Measurements from ENCODE around the gene DPYD. TPM values are rescaled to one million over a fixed set of nuclear protein-coding genes. Genes with fewer than 3 reads are reported as not detected.
"Not testable (repeated sequence)": the region's sequence is repeated elsewhere in the genome, so short reads cannot be mapped to it uniquely, and the experiment has no call there.

Gene DPYD
- total RNA-seq, 1 donor from 2014 or later = 45.7 TPM

DNA sequence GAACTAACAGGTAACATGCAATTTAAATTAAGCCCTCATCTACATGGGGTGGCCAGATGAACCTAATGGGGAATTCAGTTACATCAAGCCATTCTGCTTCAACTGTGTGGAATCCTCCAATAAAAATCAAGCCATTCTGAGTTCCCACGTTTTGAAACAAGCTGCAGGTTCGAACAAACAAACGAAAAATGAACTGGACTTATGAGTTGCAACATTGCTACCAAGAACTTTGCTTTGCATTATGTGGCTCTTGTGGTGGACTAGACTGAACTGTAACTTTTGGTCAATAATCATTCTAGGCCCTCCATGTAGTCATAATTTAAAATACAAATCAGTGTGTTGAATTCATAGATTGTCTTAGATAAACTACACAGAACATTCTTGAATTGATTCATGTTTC lies 682.0 kb downstream of the DPYD start:
- ATAC-seq (no peak), DNase-seq (ENCODE audit: low spot score) (no peak)
- intact Hi-C loops (cut with DNase I) = no loop called here

DNA sequence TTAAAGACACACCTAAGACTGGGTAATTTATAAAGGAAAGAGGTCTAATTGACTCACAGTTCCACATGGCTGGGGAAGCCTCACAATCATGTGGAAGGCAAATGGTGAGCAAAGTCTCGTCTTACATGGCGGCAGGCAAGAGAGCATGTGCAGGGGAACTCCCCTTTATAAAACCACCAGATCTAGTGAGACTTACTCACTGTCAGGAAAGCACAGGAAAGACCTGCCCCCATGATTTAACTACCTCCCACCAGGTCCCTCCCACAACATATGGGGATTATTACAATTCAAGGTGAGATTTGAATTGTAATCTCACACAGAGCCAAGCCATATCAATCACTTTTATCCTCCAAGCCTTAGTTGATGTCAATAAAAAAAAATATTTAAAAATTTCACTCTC lies 689.5 kb downstream of the DPYD start:
- DNase-seq (ENCODE audit: low spot score); intact Hi-C loops (cut with DNase I); ATAC-seq: not testable (repeated sequence)

DNA sequence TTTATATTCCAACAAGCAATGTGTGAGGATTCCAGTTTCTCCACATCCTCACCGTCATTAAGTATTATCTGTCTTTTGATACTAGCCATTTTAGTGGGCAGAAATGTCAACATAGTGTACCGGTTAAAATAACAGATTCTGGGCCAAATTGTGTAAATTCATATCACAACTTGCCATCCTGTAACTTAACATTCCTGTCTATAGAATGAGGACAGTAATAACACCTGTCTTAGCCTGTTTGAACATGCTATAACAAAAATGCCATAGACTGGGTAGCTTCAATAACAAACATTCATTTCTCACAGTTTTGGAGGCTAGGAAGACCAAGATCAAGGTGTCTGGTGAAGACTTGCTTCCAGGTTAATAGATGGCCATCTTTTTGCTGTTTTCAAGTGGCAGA lies 708.2 kb downstream of the DPYD start:
- intact Hi-C loops (cut with DNase I) = no loop called here
- ATAC-seq = no peak
- DNase-seq (ENCODE audit: low spot score) = no peak

DNA sequence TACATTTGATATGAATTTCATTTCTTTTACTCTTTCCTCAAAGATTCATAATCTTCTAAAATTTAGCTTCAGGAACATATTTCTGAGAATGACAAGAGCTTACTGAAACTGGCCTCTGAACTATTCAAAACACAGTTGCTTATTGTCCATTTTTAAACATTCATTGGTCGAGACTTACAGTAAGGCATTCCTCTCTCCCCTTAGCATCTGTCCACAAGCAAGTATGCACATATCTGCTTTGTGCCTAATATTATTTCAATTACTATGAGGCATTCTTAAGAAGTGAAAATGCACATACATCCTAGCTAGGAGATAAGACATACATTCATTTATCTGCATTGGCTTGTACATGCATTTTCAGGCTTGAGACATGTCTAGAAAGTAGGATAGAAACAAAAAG lies 710.5 kb downstream of the DPYD start:
- intact Hi-C loops (cut with DNase I) = no loop called here

DNA sequence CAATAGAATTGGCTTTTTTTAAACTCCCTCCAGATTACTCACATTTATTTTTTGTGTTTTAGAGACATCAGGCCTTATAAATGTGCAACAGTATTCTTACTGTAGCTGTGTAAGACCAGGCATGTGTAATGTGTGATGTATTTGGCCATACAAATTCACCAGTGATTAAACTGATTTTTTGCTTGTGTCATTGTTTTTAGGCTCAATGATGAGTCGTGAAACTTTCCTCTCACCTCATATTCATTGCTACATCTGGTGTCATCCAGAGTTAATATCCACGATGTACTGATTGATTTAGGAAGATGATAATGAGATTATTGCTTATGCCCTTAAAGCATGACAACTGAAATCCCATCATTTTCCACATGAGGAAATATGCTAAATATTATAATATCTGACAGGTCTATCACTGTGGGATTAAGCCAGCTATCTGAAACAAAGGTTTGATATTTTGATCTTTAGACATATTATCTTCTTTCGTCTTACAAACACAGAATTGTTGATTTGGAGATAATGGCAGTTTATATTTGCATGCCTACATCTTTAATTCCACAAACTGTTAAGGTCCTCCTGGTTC lies 711.4 kb downstream of the DPYD start:
- ATAC-seq = no peak
- no peak for DNase-seq (ENCODE audit: low spot score)
- intact Hi-C loops (cut with DNase I) = no loop called here

More for the DNA sequence above, 710.5 kb downstream of the DPYD start:
- ATAC-seq (no peak), DNase-seq (ENCODE audit: low spot score) (no peak)

DNA sequence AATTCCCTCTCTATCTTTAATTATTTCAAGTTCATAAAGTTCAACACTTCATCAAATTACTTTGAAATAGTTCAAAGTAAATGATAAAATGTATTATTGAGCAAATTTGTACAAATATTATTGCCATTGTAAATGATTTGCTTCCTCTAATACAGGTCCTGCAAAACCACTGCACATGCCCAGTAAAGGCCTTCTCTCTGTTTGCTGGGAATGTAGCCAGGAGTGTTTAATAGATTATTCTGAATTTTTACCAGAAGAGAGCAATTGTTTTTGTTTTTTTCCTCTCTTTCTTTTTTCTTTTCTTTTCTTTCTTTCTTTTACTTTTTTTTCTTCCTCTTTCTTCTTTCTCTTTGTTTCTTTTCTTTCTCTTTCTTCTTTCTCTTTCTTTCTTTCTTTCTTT lies 713.0 kb downstream of the DPYD start:
- DNase-seq (ENCODE audit: low spot score) (no peak), ATAC-seq (no peak)
- intact Hi-C loops (cut with DNase I) = no loop called here

DNA sequence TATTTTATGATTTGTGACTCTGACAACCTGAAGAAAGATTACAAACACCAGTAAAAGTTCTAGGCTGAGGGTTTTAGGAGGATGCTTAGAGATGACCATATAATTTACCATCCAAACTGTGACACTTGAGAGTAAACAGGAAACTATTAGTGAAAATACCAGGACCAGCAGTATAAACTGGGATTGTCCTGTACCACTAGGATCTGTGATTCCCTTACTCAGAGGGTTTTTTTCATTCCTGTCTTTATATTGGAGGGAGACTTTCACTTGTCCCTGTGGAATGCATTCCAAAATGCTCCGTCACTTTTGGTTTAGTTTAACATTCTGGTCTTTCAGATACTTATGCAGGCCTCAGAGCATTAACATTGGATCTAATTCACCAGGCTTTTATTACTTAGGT lies 716.4 kb downstream of the DPYD start:
- ATAC-seq (no peak), DNase-seq (ENCODE audit: low spot score) (no peak)
- intact Hi-C loops (cut with DNase I) = no loop called here

DNA sequence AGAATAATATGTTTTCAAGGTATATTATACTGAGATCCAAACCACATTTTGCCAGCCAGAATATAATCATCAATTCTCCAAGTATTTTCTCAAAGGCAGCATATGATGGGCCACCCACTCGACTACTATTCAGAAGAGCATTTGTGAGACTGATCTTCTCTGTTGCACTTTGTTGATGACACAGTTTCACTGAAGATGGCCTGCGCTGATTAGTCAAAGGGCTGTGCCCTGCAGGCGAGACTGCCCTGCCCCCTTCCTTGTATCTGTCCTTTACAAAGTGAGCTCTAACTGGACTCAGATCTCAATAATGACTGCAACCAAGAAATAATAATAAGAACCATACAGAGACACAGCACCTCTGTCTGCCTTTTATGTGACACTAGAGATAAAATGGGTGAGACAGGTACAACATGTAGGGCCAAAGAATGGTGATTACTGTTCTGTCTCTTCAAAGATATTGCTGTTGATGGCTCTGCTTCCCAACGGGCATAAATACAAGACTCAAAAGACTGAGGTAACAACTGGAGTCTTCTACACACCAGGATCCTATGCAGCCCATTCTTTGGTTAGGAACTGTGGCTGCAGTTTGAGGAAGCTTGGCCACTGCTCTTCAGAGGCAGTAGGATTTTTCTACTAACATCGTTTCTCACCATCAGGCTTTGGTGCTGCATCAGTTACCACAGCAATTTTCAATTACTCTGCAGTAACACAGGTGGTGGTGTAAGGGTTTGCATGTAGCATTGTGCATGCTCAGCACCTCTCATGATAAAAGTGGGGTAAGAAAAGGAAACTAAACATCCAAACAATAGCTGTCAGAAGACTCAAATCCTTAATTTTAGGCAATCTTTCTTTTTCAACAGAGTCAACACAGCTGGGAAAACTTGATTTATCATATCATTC lies 718.1 kb downstream of the DPYD start:
- ATAC-seq (no peak), DNase-seq (ENCODE audit: low spot score) (no peak)
- intact Hi-C loops (cut with DNase I) = no loop called here

DNA sequence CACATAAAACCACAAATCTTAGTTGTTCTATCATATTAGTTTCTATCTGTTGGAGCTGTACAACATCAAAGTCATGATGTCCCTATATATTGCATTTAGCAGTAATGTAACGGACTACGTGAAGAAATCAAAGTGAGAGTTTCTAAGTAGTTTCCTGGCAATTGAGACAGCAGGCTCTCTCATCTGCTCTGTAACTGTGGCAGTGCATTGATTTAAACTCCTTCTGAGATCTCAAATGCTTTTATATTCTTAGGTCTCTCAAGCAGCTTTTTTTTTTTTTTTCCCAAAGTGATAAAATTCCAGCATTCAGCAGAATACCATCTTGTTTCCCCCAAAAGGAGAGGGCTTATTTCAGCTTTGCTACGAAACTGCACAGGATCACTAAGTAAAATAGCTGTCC lies 719.2 kb downstream of the DPYD start:
- DNase-seq (ENCODE audit: low spot score) (no peak), ATAC-seq (no peak)
- intact Hi-C loops (cut with DNase I) = no loop called here

DNA sequence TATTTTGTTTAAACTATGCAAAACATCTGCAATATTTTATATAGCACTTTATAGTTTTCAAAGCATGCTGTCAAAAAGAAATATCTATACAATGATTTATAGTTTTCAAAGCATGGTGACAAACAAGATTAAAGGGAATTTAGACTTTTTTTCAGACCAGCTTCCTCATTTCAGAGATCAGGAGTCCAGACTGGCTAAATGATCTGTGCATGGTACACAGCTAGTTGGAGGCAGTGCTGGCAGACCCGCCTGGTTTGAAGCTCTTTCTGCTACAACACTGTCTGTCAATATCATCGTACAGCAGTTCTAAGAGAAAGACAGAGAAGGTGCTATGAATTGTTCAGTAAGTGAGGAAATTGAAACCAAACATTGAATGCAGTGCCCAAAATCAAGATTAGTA lies 720.2 kb downstream of the DPYD start:
- intact Hi-C loops (cut with DNase I) = no loop called here
- DNase-seq (ENCODE audit: low spot score) (no peak), ATAC-seq (no peak)

DNA sequence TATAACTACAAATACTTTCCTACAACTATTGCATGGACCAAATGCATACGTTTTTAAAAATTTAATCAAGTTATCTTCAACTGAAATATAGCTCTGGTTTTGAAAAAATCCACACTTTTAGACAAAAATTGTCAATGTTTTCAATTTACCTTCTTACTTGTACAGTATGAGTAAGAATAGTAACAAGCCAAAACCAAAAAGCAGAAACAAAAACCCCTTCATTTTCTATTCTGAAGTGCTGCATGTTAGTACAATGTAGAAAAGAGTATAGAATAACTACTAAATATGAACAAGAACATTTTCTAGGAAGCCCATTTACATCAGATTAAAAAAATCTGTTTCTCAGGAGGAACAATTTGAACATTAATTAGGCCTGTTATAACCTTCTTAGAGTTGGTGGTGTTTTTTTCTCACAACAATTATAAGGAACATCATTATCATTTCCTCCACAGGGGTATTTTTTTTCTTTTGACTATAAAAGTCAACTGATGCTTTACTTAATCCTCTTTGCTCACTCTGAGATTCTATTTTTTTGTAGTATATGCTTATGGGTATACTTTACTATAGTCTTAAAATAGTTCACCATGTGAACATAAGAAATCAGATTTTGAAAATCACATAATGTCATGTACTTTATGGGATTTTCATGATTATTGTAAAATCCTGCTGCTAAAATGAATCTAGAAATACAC lies 723.9 kb downstream of the DPYD start:
- intact Hi-C loops (cut with DNase I) = no loop called here
- ATAC-seq (no peak), DNase-seq (ENCODE audit: low spot score) (no peak)

DNA sequence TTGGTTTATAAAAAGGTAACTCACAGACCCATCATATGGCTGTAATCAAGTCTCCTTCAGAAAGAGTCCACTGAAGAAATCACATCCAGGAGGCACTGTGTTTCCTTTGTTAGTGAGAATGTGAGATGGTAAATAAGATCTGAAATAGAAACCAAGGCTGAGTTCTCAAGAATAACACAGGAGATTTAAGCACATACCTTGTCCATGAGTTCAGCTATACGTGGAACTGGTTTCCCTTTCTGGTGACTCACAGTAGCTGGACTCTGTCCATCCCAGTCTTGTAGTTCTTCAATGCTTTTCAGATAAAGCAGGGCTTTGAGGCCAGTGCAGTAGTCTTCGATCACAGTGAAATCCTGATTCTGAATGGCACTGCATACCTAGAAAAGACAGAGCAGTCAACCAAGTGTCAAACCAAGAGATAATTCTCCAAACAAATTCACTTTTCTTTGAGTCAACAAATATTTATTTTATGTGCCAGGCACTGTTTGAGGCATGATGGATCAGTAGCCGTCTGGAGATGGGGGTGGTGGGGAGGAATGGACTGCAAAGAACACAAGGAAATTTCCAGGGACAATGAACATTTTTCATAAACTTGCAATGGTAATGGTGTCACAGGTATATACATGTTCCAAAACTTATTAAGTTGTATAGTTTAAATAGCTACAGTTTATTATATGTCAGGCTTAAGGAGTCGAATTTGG lies 727.8 kb downstream of the DPYD start:
- intact Hi-C loops (cut with DNase I) = no loop called here
- ATAC-seq = no peak
- DNase-seq (ENCODE audit: low spot score) = no peak

DNA sequence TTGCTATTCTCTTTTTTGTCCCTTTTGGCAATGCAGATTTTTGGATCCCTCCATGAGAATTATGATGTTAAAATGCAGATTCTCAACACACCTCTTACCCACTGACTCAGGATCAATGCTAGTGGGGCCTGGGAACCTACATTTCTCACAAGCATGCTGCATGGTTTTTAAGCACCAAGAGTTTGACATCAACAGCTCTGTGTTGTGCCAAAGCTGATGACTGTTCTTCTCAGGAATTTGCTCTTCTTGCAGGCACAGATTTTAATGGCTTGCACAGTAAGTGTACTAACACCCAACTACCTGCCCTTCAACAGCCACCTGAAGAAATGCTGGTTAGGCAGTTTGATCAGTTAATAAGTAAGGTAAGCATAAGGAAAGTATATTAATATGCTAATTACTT lies 730.5 kb downstream of the DPYD start:
- ATAC-seq (no peak), DNase-seq (ENCODE audit: low spot score) (no peak)
- intact Hi-C loops (cut with DNase I) = no loop called here

DNA sequence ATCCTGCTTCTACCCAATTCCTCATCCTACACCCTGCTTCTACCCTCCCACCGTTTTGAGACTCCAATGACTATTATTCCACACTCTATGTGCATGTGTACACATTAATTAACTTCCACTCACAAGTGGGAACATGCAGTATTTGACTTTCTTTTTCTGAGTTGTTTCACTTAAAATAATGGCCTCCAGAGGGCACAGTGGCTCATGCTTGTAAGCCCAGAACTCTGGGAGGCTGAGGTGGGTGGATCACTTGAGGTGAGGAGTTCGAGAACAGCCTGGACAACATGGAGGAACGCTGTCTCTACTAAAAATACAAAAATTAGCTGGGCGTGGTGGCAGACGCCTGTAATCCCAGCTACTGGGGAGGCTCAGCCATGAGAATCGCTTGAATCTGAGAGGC lies 734.5 kb downstream of the DPYD start:
- ATAC-seq (no peak), DNase-seq (ENCODE audit: low spot score) (no peak)
- intact Hi-C loops (cut with DNase I) = no loop called here

DNA sequence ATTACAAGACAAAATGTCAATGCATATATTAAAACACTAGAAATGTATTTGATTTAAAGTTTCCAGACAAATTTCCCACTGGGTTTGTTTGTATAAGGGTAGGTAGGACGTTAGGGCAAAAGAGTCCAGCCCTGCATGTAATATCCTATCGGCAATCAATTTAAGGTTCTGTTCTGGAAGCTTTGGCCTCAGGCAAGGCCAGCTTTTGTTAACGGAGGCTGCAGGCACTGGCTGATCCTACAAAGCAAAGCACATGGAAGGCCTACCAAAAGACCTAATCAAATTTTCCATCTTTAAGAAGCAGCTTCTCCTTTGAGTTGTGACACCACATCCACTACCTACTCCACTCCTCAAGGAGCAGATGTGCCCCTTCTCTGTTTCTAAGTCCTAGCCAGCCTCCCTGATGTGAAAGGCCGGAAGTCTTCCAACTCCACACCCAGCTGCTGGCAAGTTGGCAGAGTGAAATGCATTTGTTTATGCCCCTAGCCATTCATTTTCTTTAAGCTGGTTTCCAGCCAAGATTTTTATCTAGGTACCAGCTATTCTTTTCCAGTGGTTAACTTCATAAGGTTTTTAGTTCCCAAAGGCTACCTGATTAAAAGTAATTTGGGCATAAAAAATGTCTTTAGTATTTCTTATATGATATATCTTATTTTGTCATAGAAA lies 746.7 kb downstream of the DPYD start:
- ATAC-seq (no peak), DNase-seq (ENCODE audit: low spot score) (no peak)
- intact Hi-C loops (cut with DNase I) = no loop called here

DNA sequence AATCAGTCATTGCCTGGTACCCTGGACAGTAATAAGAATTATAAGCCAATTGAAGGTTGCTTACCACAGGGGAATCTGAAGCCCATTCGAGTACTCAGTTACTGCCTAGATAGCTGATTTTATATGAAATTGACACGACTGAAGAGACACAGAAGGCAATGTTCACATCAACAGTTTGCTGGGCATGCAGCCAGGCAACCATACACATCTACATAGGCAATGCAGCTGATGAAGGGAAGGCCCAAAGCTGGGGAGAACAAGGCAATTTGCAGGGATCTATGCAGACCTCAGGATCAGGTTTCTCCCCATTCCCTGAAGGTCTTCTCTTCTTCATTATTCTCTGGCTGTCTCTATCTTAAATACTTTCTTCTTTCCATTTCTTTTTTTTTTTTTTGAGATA lies 750.5 kb downstream of the DPYD start:
- no peak for ATAC-seq
- no peak for DNase-seq (ENCODE audit: low spot score)
- intact Hi-C loops (cut with DNase I) = no loop called here

DNA sequence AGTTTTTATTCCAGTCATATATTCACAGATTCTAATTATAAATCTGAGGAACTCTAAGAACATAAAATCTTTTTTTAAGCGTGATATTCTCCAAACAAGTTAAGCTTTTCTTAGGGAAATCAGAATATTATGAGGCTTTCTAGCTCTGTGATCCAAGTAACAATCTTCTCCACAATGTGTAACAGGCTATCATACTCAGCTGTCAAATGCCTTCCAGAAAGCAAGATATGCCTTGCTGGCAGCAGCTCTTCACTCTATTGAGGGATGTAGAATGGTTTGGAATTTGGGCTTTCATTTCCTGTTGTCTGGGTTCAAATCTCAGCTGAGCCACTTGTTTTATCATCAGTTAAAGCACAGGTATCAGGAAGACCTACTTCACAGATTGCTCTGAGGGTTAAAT lies 752.8 kb downstream of the DPYD start:
- no peak for DNase-seq (ENCODE audit: low spot score)
- ATAC-seq = no peak
- intact Hi-C loops (cut with DNase I) = no loop called here

DNA sequence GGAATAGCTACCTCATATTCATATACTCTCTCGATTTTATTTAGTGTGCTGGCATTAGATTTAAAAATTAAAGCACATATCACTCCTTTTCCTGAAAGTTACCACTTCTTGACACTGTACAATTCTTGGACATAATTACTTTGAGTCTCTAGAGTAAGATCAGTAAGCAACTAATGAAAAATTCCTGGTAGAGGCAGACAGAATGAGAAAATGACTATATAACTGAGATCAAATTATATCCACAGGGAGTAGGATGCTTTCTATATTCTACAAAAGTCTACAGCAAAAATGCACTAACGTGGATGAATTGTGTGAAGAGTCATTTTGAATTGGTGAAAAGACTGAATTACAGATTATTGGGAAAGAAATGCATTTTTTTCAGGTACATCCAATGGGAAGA lies 753.6 kb downstream of the DPYD start:
- intact Hi-C loops (cut with DNase I) = no loop called here
- ATAC-seq (no peak), DNase-seq (ENCODE audit: low spot score) (no peak)

DNA sequence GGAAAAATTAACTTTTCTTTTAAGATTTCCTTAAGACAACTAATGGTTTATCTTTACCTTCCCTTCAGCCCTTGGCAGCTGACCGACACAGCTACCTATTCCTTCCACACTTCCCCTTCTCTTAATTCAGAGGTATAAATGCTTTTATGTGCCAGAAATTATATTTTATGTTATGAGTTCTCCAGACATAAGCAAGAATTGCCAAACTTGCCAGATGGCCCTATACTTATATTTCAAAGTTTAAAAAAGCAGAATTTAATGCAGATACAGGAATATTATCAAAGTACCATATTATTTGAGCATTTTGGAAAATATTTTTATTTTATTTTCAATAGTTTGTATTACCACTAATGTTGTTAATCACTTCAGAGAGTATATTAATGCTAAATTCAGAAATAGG lies 754.2 kb downstream of the DPYD start:
- ATAC-seq (no peak), DNase-seq (ENCODE audit: low spot score) (no peak)
- intact Hi-C loops (cut with DNase I) = no loop called here

Data from sciatic nerve (tissue), 2 donors.